CD4-positive, alpha-beta T cell (primary cell): ENCODE measurements around the gene SORL1. TPM values are rescaled to one million over a fixed set of nuclear protein-coding genes. Genes with fewer than 3 reads are reported as not detected.

Experiments used
- ATAC-seq: fragments of 200-7000 bp; cut with Tn5 transposase; one replicate; pipeline ENCODE4 v1.10.0; 2022; ENCODE audit warnings: mild to moderate bottlenecking; ENCODE audit not compliant: poor library complexity
- CTCF ChIA-PET: fragments of 350-600 bp; sonication (Branson Sonifier 250); formaldehyde crosslinking; loops from one replicate; lab custom pipeline; 2021; ENCODE audit warnings: antibody characterized with exemption, inconsistent platforms; lab: Charles Lee
- POLR2A ChIA-PET: fragments of 350-600 bp; sonication (Branson Sonifier 250); formaldehyde crosslinking; loops from one replicate; lab custom pipeline; 2021; ENCODE audit warnings: antibody characterized with exemption, inconsistent platforms; lab: Charles Lee
- DNase-seq, 14 experiments: peaks; one replicate each; pipeline ENCODE4 v3.0.0-alpha.2; 2013 to 2020; ENCODE audit warnings: mixed read lengths in 2 of 14
- H3K27ac ChIP-seq, 2 donors: one replicate each; pipeline versions ENCODE4 v1.5.1 to v1.7.0; 2013; ENCODE audit warnings: low read length in 2 of 2, low read depth in 1 of 2, mild to moderate bottlenecking in 1 of 2
- H3K27me3 ChIP-seq, 2 experiments: 1 replicate in 1 of 2; 2 replicates in 1 of 2; pipeline versions ENCODE4 v1.6.1 to v1.7.0; 2013; ENCODE audit warnings: low read length in 2 of 2, control low read depth in 1 of 2, mild to moderate bottlenecking in 1 of 2, moderate library complexity in 1 of 2; ENCODE audit not compliant: insufficient read depth in 2 of 2, control insufficient read depth in 1 of 2
- H3K36me3 ChIP-seq: one replicate; pipeline ENCODE4 v1.6.1; 2013; ENCODE audit warnings: low read length, control low read depth; ENCODE audit not compliant: insufficient read depth
- H3K4me1 ChIP-seq: one replicate; pipeline ENCODE4 v1.6.1; 2013; ENCODE audit warnings: low read length, control low read depth; ENCODE audit not compliant: insufficient read depth
- H3K4me3 ChIP-seq: one replicate; pipeline ENCODE4 v1.5.1; 2013; ENCODE audit warnings: mild to moderate bottlenecking, low read length, moderate library complexity
- H3K9me3 ChIP-seq, 2 experiments: 1 replicate in 1 of 2; 2 replicates in 1 of 2; pipeline versions ENCODE4 v1.6.1 to v1.7.0; 2013; ENCODE audit warnings: low read length in 2 of 2, mild to moderate bottlenecking in 2 of 2, control low read depth in 1 of 2, moderate library complexity in 1 of 2; ENCODE audit not compliant: control insufficient read depth in 1 of 2, insufficient read depth in 1 of 2
- H3K27ac Mint-ChIP-seq: one replicate; pipeline ENCODE4 v1.8.0; 2020; ENCODE audit warnings: mixed read lengths
- H3K27me3 Mint-ChIP-seq: one replicate; pipeline ENCODE4 v1.8.0; 2021; ENCODE audit warnings: mixed read lengths
- H3K36me3 Mint-ChIP-seq: one replicate; pipeline ENCODE4 v1.8.0; 2021; ENCODE audit warnings: low read depth, mixed read lengths
- H3K4me1 Mint-ChIP-seq: one replicate; pipeline ENCODE4 v1.8.0; 2021; ENCODE audit warnings: low read depth, mixed read lengths
- H3K4me3 Mint-ChIP-seq: one replicate; pipeline ENCODE4 v1.8.0; 2020; ENCODE audit warnings: mild to moderate bottlenecking, mixed read lengths
- H3K9me3 Mint-ChIP-seq: one replicate; pipeline ENCODE4 v1.8.0; 2020; ENCODE audit warnings: mixed read lengths
- intact Hi-C, 2 experiments: fragments of 100-400 bp; cut with DNase I in 1 of 2; cut with micrococcal nuclease in 1 of 2; formaldehyde crosslinking; loops; one replicate each; pipeline versions ENCODE4 v1.15.1 to v1.9.0; 2023 to 2025; cut with DNase I, micrococcal nuclease
- total RNA-seq, 174 experiments: library from RNA in 2 of 174; stranded (reverse) in 2 of 174; gene quantifications; one replicate each; pipeline ENCODE4 v1.2.3 and lab custom pipeline; 2021 to 2026
- TF ChIP-seq, protein P1 (sequence below): fragments of 200-600 bp; IDR thresholded peaks from one replicate; pipeline ENCODE4 v1.8.0; 2022; ENCODE audit warnings: antibody characterized with exemption, mild to moderate bottlenecking

SORL1 gene
- total RNA-seq, 2 experiments from 2014 or later = 235 to 241 TPM

DNA sequence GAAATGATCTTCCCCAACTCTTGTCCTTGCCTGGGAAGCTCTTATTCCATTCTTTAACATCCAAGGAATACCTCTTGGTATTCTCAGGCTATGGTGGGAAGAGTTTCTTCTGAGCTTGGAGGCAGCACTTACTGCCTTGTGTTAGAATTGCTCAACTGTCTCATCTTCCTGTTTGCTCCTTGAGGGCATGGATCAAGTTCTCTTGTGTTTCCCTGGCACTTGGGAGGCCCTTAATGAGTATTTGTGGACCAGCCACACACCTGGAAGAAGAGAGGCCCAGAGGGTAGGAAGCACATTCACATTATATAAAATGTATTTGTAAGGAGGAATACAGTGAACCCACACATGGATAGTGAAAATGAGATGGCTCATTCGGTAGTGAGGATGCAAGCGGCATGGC is 4.0 kb downstream of the SORL1 start:
- DNase-seq (no peak), ATAC-seq (no peak)
- Histone ChIP-seq H3K4me3 (no peak overlapping the region), H3K4me1 (peaks cover 80% of the 10 kb centered on the region), H3K9me3 (no peaks in the 10 kb centered on the region), H3K27ac (peak overlapping the region; percentile 21 to 50), H3K27me3 (no peaks in the 10 kb centered on the region), H3K36me3 (peaks cover 12% of the 10 kb centered on the region)
- Mint-ChIP-seq H3K27me3 (no peaks in the 10 kb centered on the region), H3K4me1 (peaks cover 87% of the 10 kb centered on the region), H3K9me3 (no peaks in the 10 kb centered on the region), H3K27ac (peak overlapping the region; percentile 93), H3K4me3 (peak overlapping the region; percentile 86), H3K36me3 (peaks cover 75% of the 10 kb centered on the region)
- intact Hi-C loops = loop anchor here in 1 of 2 experiments (10.0 kb wide), 1 partner anchor 139 kb away; no protein-coding TSS in a partner anchor
- ChIA-PET CTCF (interaction anchor here (1.1 kb wide), 1 partner anchor 9 kb away, joined by 4 read pairs; no protein-coding TSS in a partner anchor), POLR2A (interaction anchor here (1.6 to 4.3 kb wide), 4 partner anchors 10 to 164 kb away, joined by 6 to 58 read pairs (median 9); partner anchors contain the start of gene SC5D)
- TF ChIP-seq, protein P1, sequence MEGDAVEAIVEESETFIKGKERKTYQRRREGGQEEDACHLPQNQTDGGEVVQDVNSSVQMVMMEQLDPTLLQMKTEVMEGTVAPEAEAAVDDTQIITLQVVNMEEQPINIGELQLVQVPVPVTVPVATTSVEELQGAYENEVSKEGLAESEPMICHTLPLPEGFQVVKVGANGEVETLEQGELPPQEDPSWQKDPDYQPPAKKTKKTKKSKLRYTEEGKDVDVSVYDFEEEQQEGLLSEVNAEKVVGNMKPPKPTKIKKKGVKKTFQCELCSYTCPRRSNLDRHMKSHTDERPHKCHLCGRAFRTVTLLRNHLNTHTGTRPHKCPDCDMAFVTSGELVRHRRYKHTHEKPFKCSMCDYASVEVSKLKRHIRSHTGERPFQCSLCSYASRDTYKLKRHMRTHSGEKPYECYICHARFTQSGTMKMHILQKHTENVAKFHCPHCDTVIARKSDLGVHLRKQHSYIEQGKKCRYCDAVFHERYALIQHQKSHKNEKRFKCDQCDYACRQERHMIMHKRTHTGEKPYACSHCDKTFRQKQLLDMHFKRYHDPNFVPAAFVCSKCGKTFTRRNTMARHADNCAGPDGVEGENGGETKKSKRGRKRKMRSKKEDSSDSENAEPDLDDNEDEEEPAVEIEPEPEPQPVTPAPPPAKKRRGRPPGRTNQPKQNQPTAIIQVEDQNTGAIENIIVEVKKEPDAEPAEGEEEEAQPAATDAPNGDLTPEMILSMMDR = no peak

GRCh38 chr11:121456816-121457431 is 4.8 kb downstream of the SORL1 start:
- ATAC-seq (no peak), DNase-seq (no peak)
- Histone ChIP-seq H3K27me3 (no peaks in the 10 kb centered on the region), H3K4me1 (peaks cover 80% of the 10 kb centered on the region), H3K9me3 (no peaks in the 10 kb centered on the region), H3K36me3 (peaks cover 12% of the 10 kb centered on the region), H3K27ac (peak overlapping the region; percentile 21 to 50), H3K4me3 (no peak overlapping the region)
- H3K27ac Mint-ChIP-seq = peak overlapping the region; percentile 93
- no peaks in the 10 kb centered on the region for H3K27me3 Mint-ChIP-seq
- H3K4me3 Mint-ChIP-seq = peak overlapping the region; percentile 86
- intact Hi-C loops = loop anchor here in 1 of 2 experiments (10.0 kb wide), 1 partner anchor 138 kb away; no protein-coding TSS in a partner anchor
- TF ChIP-seq, protein P1 = no peak
- H3K36me3 Mint-ChIP-seq = peaks cover 74% of the 10 kb centered on the region
- H3K9me3 Mint-ChIP-seq = no peaks in the 10 kb centered on the region
- ChIA-PET POLR2A (interaction anchor here (0.9 to 4.3 kb wide), 8 partner anchors 8 to 164 kb away, joined by 3 to 58 read pairs (median 6); partner anchors contain the start of gene SC5D), CTCF (interaction anchor here (0.9 to 1.5 kb wide), 2 partner anchors 10 to 11 kb away, joined by 3 to 4 read pairs; no protein-coding TSS in a partner anchor)
- H3K4me1 Mint-ChIP-seq = peaks cover 91% of the 10 kb centered on the region

GRCh38 chr11:121458551-121458950 is 6.4 kb downstream of the SORL1 start:
- intact Hi-C loops = loop anchor here in 1 of 2 experiments (10.0 kb wide), 1 partner anchor 136 kb away; no protein-coding TSS in a partner anchor
- peaks cover 68% of the 10 kb centered on the region for H3K36me3 Mint-ChIP-seq
- CTCF ChIA-PET = interaction anchor here (1.6 kb wide), 1 partner anchor 10 kb away, joined by 4 read pairs; no protein-coding TSS in a partner anchor
- Histone ChIP-seq H3K4me3 (peak overlapping the region; percentile 43), H3K36me3 (peaks cover 17% of the 10 kb centered on the region), H3K4me1 (peaks cover 96% of the 10 kb centered on the region), H3K27me3 (no peaks in the 10 kb centered on the region), H3K9me3 (no peaks in the 10 kb centered on the region), H3K27ac (peak overlapping the region; percentile 38 to 68)
- H3K27me3 Mint-ChIP-seq = no peaks in the 10 kb centered on the region
- no peaks in the 10 kb centered on the region for H3K9me3 Mint-ChIP-seq
- TF ChIP-seq, protein P1 = no peak
- H3K27ac Mint-ChIP-seq = peak overlapping the region; percentile 93
- ATAC-seq (no peak), DNase-seq (no peak)
- POLR2A ChIA-PET = interaction anchor here (0.8 to 11.7 kb wide), 5 partner anchors 10 to 56 kb away, joined by 3 to 326 read pairs (median 7); partner anchors contain the start of genes SORL1 and SORL1-AS1
- peak overlapping the region; percentile 68 for H3K4me3 Mint-ChIP-seq
- peaks cover 97% of the 10 kb centered on the region for H3K4me1 Mint-ChIP-seq
